Kidney tubule cell (primary cell): Measurements from ENCODE around the gene FRMPD4.
A peak's percentile ranks its signal among the peaks of the same experiment; 100 is the strongest.

Source experiments
- DNase-seq: peaks from one replicate; pipeline ENCODE4 v3.0.0-alpha.2; 2018; ENCODE audit warnings: low spot score

FRMPD4 gene

GRCh38 chrX:12301288-12301687 is 163.0 kb downstream of the FRMPD4 start:
- DNase-seq, result no peak

GRCh38 chrX:12304261-12304660 is 166.0 kb downstream of the FRMPD4 start:
- DNase-seq, result no peak

- no peak for DNase-seq
Measured at GRCh38 chrX:12307961-12308360, 169.7 kb downstream of the FRMPD4 start.

- no peak for DNase-seq
Measured at GRCh38 chrX:12308420-12308819, 170.1 kb downstream of the FRMPD4 start.

- DNase-seq, result peak; percentile 7
Measured at GRCh38 chrX:12309040-12309743, 170.9 kb downstream of the FRMPD4 start.

- no peak for DNase-seq
Measured at GRCh38 chrX:12309744-12310076, 171.4 kb downstream of the FRMPD4 start.

- no peak for DNase-seq
Measured at GRCh38 chrX:12314651-12315050, 176.4 kb downstream of the FRMPD4 start.

- no peak for DNase-seq
Measured at GRCh38 chrX:12315526-12315925, 177.3 kb downstream of the FRMPD4 start.

- no peak for DNase-seq
Measured at GRCh38 chrX:12319003-12319519, 180.8 kb downstream of the FRMPD4 start.

GRCh38 chrX:12319992-12320391 is 181.7 kb downstream of the FRMPD4 start:
- no peak for DNase-seq

- no peak for DNase-seq
Measured at GRCh38 chrX:12322031-12322430, 183.8 kb downstream of the FRMPD4 start.

GRCh38 chrX:12325171-12325570 is 186.9 kb downstream of the FRMPD4 start:
- DNase-seq, result no peak

- no peak for DNase-seq
Measured at GRCh38 chrX:12327836-12328235, 189.6 kb downstream of the FRMPD4 start.

GRCh38 chrX:12329476-12329875 is 191.2 kb downstream of the FRMPD4 start:
- DNase-seq, result no peak

GRCh38 chrX:12330841-12331240 is 192.6 kb downstream of the FRMPD4 start:
- DNase-seq, result no peak

GRCh38 chrX:12332786-12333347 is 194.6 kb downstream of the FRMPD4 start:
- no peak for DNase-seq

GRCh38 chrX:12339921-12340320 is 201.6 kb downstream of the FRMPD4 start:
- no peak for DNase-seq

- DNase-seq, result no peak
Measured at GRCh38 chrX:12344954-12345353, 206.7 kb downstream of the FRMPD4 start.

- no peak for DNase-seq
Measured at GRCh38 chrX:12349201-12349600, 210.9 kb downstream of the FRMPD4 start.

- no peak for DNase-seq
Measured at GRCh38 chrX:12352922-12353321, 214.6 kb downstream of the FRMPD4 start.

- peak; percentile 74 for DNase-seq
Measured at GRCh38 chrX:12360383-12360782, 222.1 kb downstream of the FRMPD4 start.

GRCh38 chrX:12360986-12361598 is 222.8 kb downstream of the FRMPD4 start:
- peak; percentile 16 for DNase-seq

- DNase-seq, result no peak
Measured at GRCh38 chrX:12363216-12363615, 224.9 kb downstream of the FRMPD4 start.
